Osteocyte (in vitro differentiated cells): ENCODE measurements around the gene CLGN. TPM values are rescaled to one million over a fixed set of nuclear protein-coding genes. Genes with fewer than 3 reads are reported as not detected.

Experiments
- DNase-seq: peaks from one replicate; pipeline ENCODE4 v3.0.0; 2021; ENCODE audit warnings: mixed read lengths; ENCODE audit not compliant: unreplicated experiment; ENCODE audit errors: extremely low spot score
- H3K27ac Mint-ChIP-seq: one replicate; pipeline ENCODE4 v1.8.0; 2021; ENCODE audit warnings: mild to moderate bottlenecking, mixed read lengths; ENCODE audit not compliant: unreplicated experiment
- H3K27me3 Mint-ChIP-seq: one replicate; pipeline ENCODE4 v1.8.0; 2021; ENCODE audit warnings: mixed read lengths; ENCODE audit not compliant: unreplicated experiment
- H3K36me3 Mint-ChIP-seq: one replicate; pipeline ENCODE4 v1.8.0; 2021; ENCODE audit warnings: mixed read lengths; ENCODE audit not compliant: unreplicated experiment
- H3K4me1 Mint-ChIP-seq: one replicate; pipeline ENCODE4 v1.8.0; 2021; ENCODE audit warnings: mixed read lengths; ENCODE audit not compliant: unreplicated experiment
- H3K4me3 Mint-ChIP-seq: one replicate; pipeline ENCODE4 v1.8.0; 2021; ENCODE audit warnings: mild to moderate bottlenecking, moderate library complexity, mixed read lengths; ENCODE audit not compliant: unreplicated experiment
- H3K9me3 Mint-ChIP-seq: one replicate; pipeline ENCODE4 v1.8.0; 2021; ENCODE audit warnings: mixed read lengths; ENCODE audit not compliant: unreplicated experiment
- total RNA-seq: library from RNA; stranded (reverse); gene quantifications from 2 replicates; pipeline ENCODE4 v1.2.1, GENCODE V29; 2021
- TF ChIP-seq, protein P1 (sequence below): fragments of 200-600 bp; sonication (generic); IDR thresholded peaks from 2 replicates; pipeline ENCODE4 v1.5.0; 2021; ENCODE audit warnings: antibody characterized with exemption, mild to moderate bottlenecking, moderate library complexity

The CLGN gene
- total RNA-seq, 1 donor from 2014 or later: not detected

GRCh38 chr4:140408974-140409373 is 18.5 kb downstream of the CLGN start:
- Mint-ChIP-seq H3K9me3 (no peaks in the 10 kb centered on the region), H3K27ac (no peak overlapping the region), H3K27me3 (peaks cover 35% of the 10 kb centered on the region), H3K4me1 (no peaks in the 10 kb centered on the region), H3K36me3 (no peaks in the 10 kb centered on the region), H3K4me3 (no peak overlapping the region)
- DNase-seq: no peak
- TF ChIP-seq, protein P1, sequence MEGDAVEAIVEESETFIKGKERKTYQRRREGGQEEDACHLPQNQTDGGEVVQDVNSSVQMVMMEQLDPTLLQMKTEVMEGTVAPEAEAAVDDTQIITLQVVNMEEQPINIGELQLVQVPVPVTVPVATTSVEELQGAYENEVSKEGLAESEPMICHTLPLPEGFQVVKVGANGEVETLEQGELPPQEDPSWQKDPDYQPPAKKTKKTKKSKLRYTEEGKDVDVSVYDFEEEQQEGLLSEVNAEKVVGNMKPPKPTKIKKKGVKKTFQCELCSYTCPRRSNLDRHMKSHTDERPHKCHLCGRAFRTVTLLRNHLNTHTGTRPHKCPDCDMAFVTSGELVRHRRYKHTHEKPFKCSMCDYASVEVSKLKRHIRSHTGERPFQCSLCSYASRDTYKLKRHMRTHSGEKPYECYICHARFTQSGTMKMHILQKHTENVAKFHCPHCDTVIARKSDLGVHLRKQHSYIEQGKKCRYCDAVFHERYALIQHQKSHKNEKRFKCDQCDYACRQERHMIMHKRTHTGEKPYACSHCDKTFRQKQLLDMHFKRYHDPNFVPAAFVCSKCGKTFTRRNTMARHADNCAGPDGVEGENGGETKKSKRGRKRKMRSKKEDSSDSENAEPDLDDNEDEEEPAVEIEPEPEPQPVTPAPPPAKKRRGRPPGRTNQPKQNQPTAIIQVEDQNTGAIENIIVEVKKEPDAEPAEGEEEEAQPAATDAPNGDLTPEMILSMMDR: no peak

DNA sequence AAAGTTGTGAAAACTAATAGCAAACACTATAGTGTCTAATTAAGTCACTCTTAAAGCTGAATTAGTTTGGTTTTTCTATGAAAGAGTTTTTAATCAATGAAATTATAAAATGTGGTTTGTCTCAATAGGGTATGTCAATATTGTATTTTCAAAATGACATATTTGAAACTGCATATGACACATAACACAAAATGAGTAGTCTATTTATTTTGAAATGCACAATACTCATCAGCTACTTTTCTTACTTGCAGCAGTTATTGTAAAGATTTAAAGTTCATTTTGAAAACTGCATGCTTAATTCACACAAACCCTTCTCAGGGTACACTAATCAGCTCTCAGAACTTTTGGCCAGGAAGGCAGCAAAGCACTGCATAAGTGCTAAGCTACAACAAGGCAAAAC is 21.2 kb downstream of the CLGN start:
- Mint-ChIP-seq H3K4me3 (no peak overlapping the region), H3K36me3 (no peaks in the 10 kb centered on the region), H3K4me1 (no peaks in the 10 kb centered on the region), H3K27ac (no peak overlapping the region), H3K9me3 (no peaks in the 10 kb centered on the region), H3K27me3 (peaks cover 25% of the 10 kb centered on the region)
- DNase-seq: no peak
- TF ChIP-seq, protein P1: no peak

DNA sequence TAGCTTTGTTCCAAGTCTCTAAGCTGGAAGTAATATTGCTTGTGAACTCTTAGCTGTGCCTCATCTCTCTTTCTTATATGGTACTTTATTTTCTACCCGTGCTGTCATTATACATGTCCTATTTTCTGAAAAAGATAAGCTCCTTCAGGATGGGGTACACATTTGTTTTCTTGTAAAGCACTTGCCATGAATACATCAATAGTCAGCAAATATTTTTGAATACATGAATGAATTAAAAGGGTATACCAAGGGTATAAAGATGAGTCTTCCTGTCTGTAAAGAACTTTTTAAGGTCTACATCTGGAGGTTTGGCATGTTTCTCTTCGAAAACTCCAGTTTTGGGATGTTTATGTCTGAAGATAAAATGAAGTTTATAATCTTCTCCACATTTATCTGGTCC is 27.3 kb downstream of the CLGN start:
- H3K27me3 Mint-ChIP-seq: peaks cover 29% of the 10 kb centered on the region
- H3K27ac Mint-ChIP-seq: no peak overlapping the region
- H3K4me1 Mint-ChIP-seq: no peaks in the 10 kb centered on the region
- H3K9me3 Mint-ChIP-seq: no peaks in the 10 kb centered on the region
- TF ChIP-seq, protein P1: no peak
- H3K36me3 Mint-ChIP-seq: no peaks in the 10 kb centered on the region
- DNase-seq: no peak
- no peak overlapping the region for H3K4me3 Mint-ChIP-seq

GRCh38 chr4:140395668-140396067 is 31.8 kb downstream of the CLGN start:
- H3K27ac Mint-ChIP-seq: no peak overlapping the region
- H3K27me3 Mint-ChIP-seq: peaks cover 37% of the 10 kb centered on the region
- no peaks in the 10 kb centered on the region for H3K36me3 Mint-ChIP-seq
- no peaks in the 10 kb centered on the region for H3K4me1 Mint-ChIP-seq
- TF ChIP-seq, protein P1: no peak
- H3K4me3 Mint-ChIP-seq: no peak overlapping the region
- no peaks in the 10 kb centered on the region for H3K9me3 Mint-ChIP-seq
- no peak for DNase-seq

DNA sequence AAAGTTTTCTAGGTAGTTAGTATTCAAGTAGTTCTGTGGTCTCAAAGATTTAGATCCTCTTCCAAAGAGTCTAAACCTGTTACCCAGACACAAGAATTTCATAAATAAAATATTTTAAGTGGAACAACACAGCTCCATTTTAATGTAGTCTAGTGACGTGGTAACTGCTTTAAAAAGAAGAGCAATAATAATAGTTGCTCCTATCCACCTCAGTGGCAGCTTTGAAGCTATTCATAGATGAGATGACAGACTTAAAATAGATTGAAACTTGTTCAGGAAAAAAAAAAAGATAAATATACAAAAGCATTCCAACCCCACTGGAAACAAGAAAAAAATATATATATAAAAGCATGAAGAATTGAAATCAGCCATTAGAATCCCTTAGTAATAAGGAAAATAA is 39.4 kb downstream of the CLGN start:
- H3K36me3 Mint-ChIP-seq: no peaks in the 10 kb centered on the region
- H3K27me3 Mint-ChIP-seq: peaks cover 23% of the 10 kb centered on the region
- H3K9me3 Mint-ChIP-seq: no peaks in the 10 kb centered on the region
- H3K4me3 Mint-ChIP-seq: no peak overlapping the region
- H3K27ac Mint-ChIP-seq: no peak overlapping the region
- H3K4me1 Mint-ChIP-seq: no peaks in the 10 kb centered on the region
- no peak for DNase-seq
- TF ChIP-seq, protein P1: no peak
